RWPE2 (cell line): Measurements from ENCODE around the gene ZNF326.
A peak's percentile ranks its signal among the peaks of the same experiment; 100 is the strongest.
"Not testable (repeated sequence)": the region's sequence is repeated elsewhere in the genome, so short reads cannot be mapped to it uniquely, and the experiment has no call there.

Experiments
- ATAC-seq: fragments of 200-7000 bp; cut with Tn5 transposase; 3 replicates; pipeline ENCODE4 v1.9.1; 2021; ENCODE audit warnings: low read depth
- DNase-seq: peaks from one replicate; pipeline ENCODE4 v3.0.0-alpha.2; 2020; ENCODE audit warnings: low spot score
- H3K27ac ChIP-seq: fragments of 450-650 bp; 2 replicates; pipeline ENCODE4 v1.5.1; 2017; ENCODE audit warnings: mild to moderate bottlenecking; ENCODE audit not compliant: poor library complexity, severe bottlenecking
- H3K27me3 ChIP-seq: fragments of 250-450 bp; sonication (Bioruptor Pico); 2 replicates; pipeline ENCODE4 v1.5.1; 2021; ENCODE audit warnings: mild to moderate bottlenecking, moderate library complexity; ENCODE audit not compliant: insufficient read depth, poor library complexity, severe bottlenecking
- H3K36me3 ChIP-seq: fragments of 250-450 bp; sonication (Bioruptor Pico); 2 replicates; pipeline ENCODE4 v1.5.1; 2020; ENCODE audit warnings: low read depth, mild to moderate bottlenecking, moderate library complexity
- H3K4me1 ChIP-seq: fragments of 250-450 bp; sonication (Bioruptor Pico); 2 replicates; pipeline ENCODE4 v1.5.1; 2021; ENCODE audit warnings: mild to moderate bottlenecking, moderate library complexity; ENCODE audit not compliant: insufficient read depth, poor library complexity, severe bottlenecking
- H3K4me3 ChIP-seq: fragments of 250-450 bp; sonication (Bioruptor Pico); 2 replicates; pipeline ENCODE4 v1.5.1; 2021; ENCODE audit warnings: mild to moderate bottlenecking, moderate library complexity; ENCODE audit not compliant: severe bottlenecking
- H3K9me3 ChIP-seq: fragments of 250-450 bp; sonication (Bioruptor Pico); 2 replicates; pipeline ENCODE4 v1.5.1; 2021; ENCODE audit warnings: mild to moderate bottlenecking, moderate library complexity; ENCODE audit not compliant: severe bottlenecking
- TF ChIP-seq, protein P1 (sequence below): fragments of 450-650 bp; IDR thresholded peaks from one replicate; pipeline ENCODE4 v1.5.1; 2017; ENCODE audit warnings: mild to moderate bottlenecking, moderate library complexity; ENCODE audit not compliant: poor library complexity, severe bottlenecking

ZNF326 gene

DNA sequence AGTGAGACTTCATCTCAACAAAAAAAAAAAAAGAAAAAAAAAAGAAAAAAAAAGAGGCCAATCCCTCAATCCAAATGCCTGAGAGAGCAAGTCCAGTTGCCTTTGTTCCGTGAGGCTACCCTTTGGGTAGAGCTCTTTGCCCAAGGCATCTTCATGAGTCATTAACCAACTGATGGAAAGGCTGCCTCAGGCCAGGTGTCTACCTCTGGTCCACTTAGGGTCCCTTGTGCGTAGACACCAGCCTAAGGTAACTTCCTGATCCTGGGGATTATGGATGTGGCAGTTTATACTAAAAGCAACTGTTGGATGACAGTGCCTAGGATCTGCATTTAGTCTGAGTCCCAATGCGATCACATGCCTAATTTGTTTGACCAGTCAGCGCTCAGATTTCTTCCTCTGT, 20.7 kb upstream of the ZNF326 start:
- H3K4me1 ChIP-seq, result peaks cover 30% of the 10 kb centered on the region
- H3K27me3 ChIP-seq, result no peaks in the 10 kb centered on the region
- no peak overlapping the region for H3K4me3 ChIP-seq
- H3K27ac ChIP-seq, result peak overlapping the region; percentile 74
- no peaks in the 10 kb centered on the region for H3K9me3 ChIP-seq
- DNase-seq, result no peak
- TF ChIP-seq, protein P1, sequence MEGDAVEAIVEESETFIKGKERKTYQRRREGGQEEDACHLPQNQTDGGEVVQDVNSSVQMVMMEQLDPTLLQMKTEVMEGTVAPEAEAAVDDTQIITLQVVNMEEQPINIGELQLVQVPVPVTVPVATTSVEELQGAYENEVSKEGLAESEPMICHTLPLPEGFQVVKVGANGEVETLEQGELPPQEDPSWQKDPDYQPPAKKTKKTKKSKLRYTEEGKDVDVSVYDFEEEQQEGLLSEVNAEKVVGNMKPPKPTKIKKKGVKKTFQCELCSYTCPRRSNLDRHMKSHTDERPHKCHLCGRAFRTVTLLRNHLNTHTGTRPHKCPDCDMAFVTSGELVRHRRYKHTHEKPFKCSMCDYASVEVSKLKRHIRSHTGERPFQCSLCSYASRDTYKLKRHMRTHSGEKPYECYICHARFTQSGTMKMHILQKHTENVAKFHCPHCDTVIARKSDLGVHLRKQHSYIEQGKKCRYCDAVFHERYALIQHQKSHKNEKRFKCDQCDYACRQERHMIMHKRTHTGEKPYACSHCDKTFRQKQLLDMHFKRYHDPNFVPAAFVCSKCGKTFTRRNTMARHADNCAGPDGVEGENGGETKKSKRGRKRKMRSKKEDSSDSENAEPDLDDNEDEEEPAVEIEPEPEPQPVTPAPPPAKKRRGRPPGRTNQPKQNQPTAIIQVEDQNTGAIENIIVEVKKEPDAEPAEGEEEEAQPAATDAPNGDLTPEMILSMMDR, result no peak
- no peaks in the 10 kb centered on the region for H3K36me3 ChIP-seq
- no peak for ATAC-seq

DNA sequence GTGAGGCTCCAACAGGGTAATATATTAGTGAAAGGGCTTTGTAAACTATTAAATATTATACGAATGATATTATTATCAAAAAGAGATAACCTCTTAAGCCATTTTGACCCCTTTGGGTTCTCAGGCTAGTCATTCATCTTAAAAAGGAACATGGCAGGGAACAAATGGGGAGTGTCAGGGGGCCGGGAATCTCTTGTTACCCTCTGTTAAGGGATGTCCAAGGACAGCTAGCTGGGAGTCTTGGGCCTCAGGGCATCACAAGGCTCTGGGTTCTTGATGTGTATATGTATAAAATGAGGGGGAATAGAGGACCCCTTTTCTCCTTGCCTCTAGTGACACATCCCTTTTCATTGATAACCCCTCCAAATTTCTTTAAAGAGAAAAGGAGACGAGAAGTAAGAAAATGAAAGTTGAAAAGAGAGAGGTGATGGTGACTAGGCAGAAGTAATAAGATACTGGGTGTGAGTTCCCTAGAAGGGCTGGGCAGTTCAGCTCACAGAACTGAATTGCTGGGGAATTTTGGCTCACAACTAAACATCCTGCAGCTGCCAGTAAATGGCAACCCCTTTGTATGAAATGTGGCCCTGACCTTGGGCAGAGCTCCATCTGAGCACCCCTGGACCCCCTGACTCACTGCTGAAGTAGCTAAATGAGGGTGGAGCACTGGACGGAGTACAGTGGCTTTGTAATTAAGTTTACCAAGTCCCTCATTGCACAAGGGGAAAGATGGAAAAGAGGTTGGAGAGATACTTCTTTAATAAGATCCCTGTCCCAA, 20.0 kb upstream of the ZNF326 start:
- DNase-seq (no peak), ATAC-seq (peak; percentile 80)
- H3K36me3 ChIP-seq, result no peaks in the 10 kb centered on the region
- H3K4me3 ChIP-seq, result no peak overlapping the region
- peak overlapping the region; percentile 74 for H3K27ac ChIP-seq
- TF ChIP-seq, protein P1, result no peak
- H3K27me3 ChIP-seq, result no peaks in the 10 kb centered on the region
- H3K9me3 ChIP-seq, result no peaks in the 10 kb centered on the region
- H3K4me1 ChIP-seq, result peaks cover 30% of the 10 kb centered on the region

DNA sequence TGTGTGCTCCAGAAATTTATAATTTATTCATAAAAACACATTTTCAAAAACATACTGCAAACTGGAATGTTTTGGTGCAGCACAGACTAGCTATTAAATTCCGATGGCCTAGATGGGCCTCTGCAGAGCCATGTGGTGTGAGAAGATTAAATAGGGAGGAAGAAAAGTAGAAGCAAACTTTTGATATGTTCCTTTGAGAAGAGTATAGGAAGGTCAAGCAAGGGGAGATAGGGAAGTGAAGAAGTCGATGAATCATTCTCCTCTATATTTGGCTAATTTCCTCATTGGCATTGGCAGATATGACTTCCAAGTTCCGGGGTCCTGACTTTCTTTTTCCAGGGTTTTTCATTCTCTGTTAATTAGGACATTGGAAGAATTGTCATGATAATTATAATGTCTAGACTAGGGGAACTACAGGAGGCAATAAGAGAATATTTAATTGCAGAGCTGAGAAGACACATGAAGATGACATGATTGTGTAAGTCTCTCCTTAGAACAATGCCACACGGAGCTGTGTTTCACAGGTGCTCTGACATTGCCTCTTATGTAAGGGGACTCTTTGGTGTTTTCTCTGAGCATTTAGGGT, 19.3 kb upstream of the ZNF326 start:
- TF ChIP-seq, protein P1, result no peak
- Histone ChIP-seq H3K27me3 (no peaks in the 10 kb centered on the region), H3K4me3 (no peak overlapping the region), H3K27ac (peak overlapping the region; percentile 74), H3K36me3 (no peaks in the 10 kb centered on the region), H3K4me1 (peaks cover 30% of the 10 kb centered on the region), H3K9me3 (no peaks in the 10 kb centered on the region)
- no peak for DNase-seq
- no peak for ATAC-seq

DNA sequence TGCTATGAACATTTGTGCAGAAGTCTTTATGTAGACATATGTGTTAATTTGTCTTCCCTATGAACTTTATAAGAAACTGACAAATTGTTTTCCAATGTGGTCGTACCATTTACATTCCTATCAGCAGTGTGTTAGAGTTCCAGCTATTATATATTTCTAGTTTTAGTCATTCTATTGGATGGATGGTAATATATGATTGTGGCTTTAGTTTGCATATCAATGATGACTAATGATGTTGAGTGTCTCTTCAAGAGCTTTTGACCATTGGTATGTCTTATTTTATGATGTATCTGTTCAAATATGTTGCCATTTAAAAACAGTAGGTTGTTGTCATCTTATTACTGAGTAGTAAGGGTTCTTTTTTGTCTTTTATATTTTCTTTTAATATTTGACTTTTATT, 16.2 kb upstream of the ZNF326 start:
- no peak overlapping the region for H3K4me3 ChIP-seq
- no peaks in the 10 kb centered on the region for H3K9me3 ChIP-seq
- peak; percentile 26; the same call in 1 of the 3 replicates for ATAC-seq
- DNase-seq, result no peak
- no peaks in the 10 kb centered on the region for H3K27me3 ChIP-seq
- H3K27ac ChIP-seq, result no peak overlapping the region
- H3K4me1 ChIP-seq, result peaks cover 13% of the 10 kb centered on the region
- TF ChIP-seq, protein P1, result no peak
- no peaks in the 10 kb centered on the region for H3K36me3 ChIP-seq

DNA sequence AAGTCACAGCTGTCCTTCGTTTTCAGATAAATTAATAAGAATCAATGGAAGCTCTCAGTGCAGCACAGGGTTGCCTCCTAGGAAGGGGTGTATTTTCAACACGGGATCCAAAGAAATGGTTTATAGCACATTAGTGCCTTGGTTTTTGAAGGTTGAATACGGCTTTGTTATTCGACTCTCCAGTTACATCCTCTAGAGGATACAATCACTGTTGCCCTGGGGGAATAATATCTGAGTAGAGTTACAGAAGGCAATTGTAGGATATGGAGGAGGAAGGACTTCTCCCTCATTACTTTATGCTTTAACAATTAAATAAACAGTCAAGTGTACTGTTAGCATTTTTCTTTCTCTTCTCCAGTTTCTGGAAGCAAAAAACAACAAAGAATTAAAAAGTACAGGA, 14.3 kb upstream of the ZNF326 start:
- TF ChIP-seq, protein P1, result no peak
- no peak for ATAC-seq
- no peaks in the 10 kb centered on the region for H3K36me3 ChIP-seq
- H3K4me3 ChIP-seq, result no peak overlapping the region
- H3K4me1 ChIP-seq, result peaks cover 2% of the 10 kb centered on the region
- H3K27ac ChIP-seq, result no peak overlapping the region
- no peaks in the 10 kb centered on the region for H3K27me3 ChIP-seq
- no peak for DNase-seq
- no peaks in the 10 kb centered on the region for H3K9me3 ChIP-seq

DNA sequence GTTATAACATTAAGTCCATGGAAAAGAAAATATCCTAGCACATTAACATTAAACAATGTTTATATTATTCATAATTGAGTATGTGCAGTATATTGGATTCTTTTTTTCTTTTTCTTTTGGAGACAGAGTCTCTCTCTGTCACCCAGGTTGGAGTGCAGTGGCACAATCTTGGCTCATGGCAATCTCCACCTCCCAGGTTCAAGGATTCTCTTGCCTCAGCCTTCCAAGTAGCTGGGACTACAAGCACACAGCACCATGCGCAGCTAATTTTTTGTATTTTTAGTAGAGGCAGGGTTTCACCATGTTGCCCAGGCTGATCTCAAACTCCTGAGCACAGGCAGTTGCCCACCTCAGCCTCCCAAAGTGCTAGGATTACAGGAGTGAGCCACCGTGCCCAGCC, 12.1 kb upstream of the ZNF326 start:
- not testable (repeated sequence) for H3K27me3 ChIP-seq, H3K4me1 ChIP-seq, H3K36me3 ChIP-seq, ATAC-seq, H3K4me3 ChIP-seq, DNase-seq, H3K27ac ChIP-seq, H3K9me3 ChIP-seq

DNA sequence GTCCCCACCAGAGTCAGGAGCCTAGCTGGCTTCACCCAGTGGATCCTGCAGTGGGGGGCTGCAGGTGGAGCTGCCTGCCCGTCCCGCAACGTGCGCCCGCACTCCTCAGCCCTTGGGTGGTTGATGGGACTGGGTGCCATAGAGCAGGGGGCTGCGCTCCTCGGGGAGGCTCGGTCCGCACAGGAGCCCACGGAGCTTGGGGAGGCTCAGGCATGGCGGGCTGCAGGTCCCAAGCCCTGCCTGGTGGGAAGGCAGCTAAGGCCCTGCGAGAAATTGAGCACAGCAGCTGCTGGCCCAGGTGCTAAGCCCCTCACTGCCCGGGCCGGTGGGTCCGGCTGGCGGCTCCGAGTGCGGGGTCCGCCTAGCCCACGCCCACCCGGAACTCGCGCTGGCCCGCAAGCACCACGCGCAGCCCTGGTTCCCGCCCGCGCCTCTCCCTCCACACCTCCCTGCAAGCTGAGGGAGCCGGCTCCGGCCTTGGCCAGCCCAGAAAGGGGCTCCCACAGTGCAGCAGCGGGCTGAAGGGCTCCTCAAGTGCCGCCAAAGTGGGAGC, 10.3 kb upstream of the ZNF326 start:
- not testable (repeated sequence) for DNase-seq, H3K9me3 ChIP-seq, H3K4me3 ChIP-seq, H3K36me3 ChIP-seq, ATAC-seq, H3K27ac ChIP-seq, H3K27me3 ChIP-seq, H3K4me1 ChIP-seq
